HepG2 (cell line): Measurements from ENCODE around the gene TTLL1. TPM values are rescaled to one million over a fixed set of nuclear protein-coding genes. Genes with fewer than 3 reads are reported as not detected.
A peak's percentile ranks its signal among the peaks of the same experiment; 100 is the strongest.

Experiments used
- ATAC-seq: fragments of 200-7000 bp; cut with Tn5 transposase; 3 replicates; pipeline ENCODE4 v1.9.1; 2020; ENCODE audit warnings: mild to moderate bottlenecking, moderate library complexity
- BruUV-seq: library from RNA; stranded (reverse); fragments of 400-500 nt; replicated peaks from 2 replicates; lab custom pipeline; 2021; lab: Mats Ljungman, UMichigan
- CTCF ChIA-PET: fragments of 300-600 bp; formaldehyde crosslinking; extraction: SDS; loops from one replicate; lab custom pipeline; 2021; ENCODE audit warnings: low total read pairs, inconsistent platforms, low intra/inter-chr PET ratio; lab: Yijun Ruan, JAX
- POLR2A ChIA-PET: fragments of 350-600 bp; sonication (Branson Sonifier 250); formaldehyde crosslinking; loops from one replicate; lab custom pipeline; 2020; ENCODE audit warnings: antibody characterized with exemption, inconsistent platforms; lab: Yijun Ruan, JAX
- DNase-seq: peaks from one replicate; pipeline ENCODE4 v3.0.0-alpha.2; 2015; ENCODE audit warnings: low spot score
- FAIRE-seq: peaks from 3 replicates; lab custom pipeline; 2011; peaks lifted over from hg19 to GRCh38; lab: Jason Lieb, UNC
- H2AFZ ChIP-seq: one replicate; pipeline ENCODE4 v1.6.1; 2011; ENCODE audit warnings: low read length, inconsistent platforms
- H3K27ac ChIP-seq: fragments of 300-600 bp; 3 replicates; pipeline ENCODE4 v1.8.0; 2011; ENCODE audit warnings: mixed run types, mild to moderate bottlenecking, mixed read lengths, low read length, inconsistent platforms; ENCODE audit not compliant: insufficient read depth; ENCODE audit errors: extremely low read length
- H3K27me3 ChIP-seq, 2 experiments: fragments of 200-600 bp in 1 of 2; 2 replicates in 1 of 2; 3 replicates in 1 of 2; pipeline versions ENCODE4 v1.6.0 to v1.8.0; 2011; ENCODE audit warnings: low read length in 2 of 2, mild to moderate bottlenecking in 2 of 2, moderate library complexity in 2 of 2, inconsistent platforms in 1 of 2; ENCODE audit not compliant: insufficient read depth in 2 of 2, control insufficient read depth in 1 of 2
- H3K36me3 ChIP-seq, 2 experiments: fragments of 200-600 bp in 1 of 2; replicated peaks in 1 of 2; 2 replicates in 1 of 2; 3 replicates in 1 of 2; pipeline versions ENCODE4 v1.5.1 to v1.8.0; 2011; ENCODE audit warnings: low read length in 2 of 2, inconsistent platforms in 1 of 2; ENCODE audit not compliant: insufficient read depth in 2 of 2, control insufficient read depth in 1 of 2
- H3K4me1 ChIP-seq: 2 replicates; pipeline ENCODE4 v1.5.1; 2012; ENCODE audit warnings: low read length, inconsistent platforms; ENCODE audit not compliant: insufficient read depth
- H3K4me2 ChIP-seq: 2 replicates; pipeline ENCODE4 v1.6.0; 2011; ENCODE audit warnings: low read depth, low read length, inconsistent platforms
- H3K4me3 ChIP-seq, 3 experiments: fragments of 200-600 bp in 1 of 3; sonication (generic), shearing (Covaris generic) in 1 of 3; replicated peaks in 1 of 3; 2 replicates each; pipeline ENCODE4 v1.5.1; 2011 to 2016; ENCODE audit warnings: low read length in 3 of 3, inconsistent platforms in 2 of 3, low read depth in 2 of 3, mild to moderate bottlenecking in 2 of 3, control low read depth in 1 of 3, mixed read lengths in 1 of 3; ENCODE audit not compliant: insufficient read depth in 1 of 3
- H3K79me2 ChIP-seq: one replicate; pipeline ENCODE4 v1.6.1; 2011; ENCODE audit warnings: low read length, inconsistent platforms; ENCODE audit not compliant: insufficient read depth
- H3K9ac ChIP-seq: 2 replicates; pipeline ENCODE4 v1.6.0; 2011; ENCODE audit warnings: mild to moderate bottlenecking, low read depth, low read length, inconsistent platforms; ENCODE audit not compliant: insufficient read depth
- H3K9me3 ChIP-seq: 2 replicates; pipeline ENCODE4 v1.5.1; 2012; ENCODE audit warnings: mild to moderate bottlenecking, low read length
- H4K20me1 ChIP-seq: 2 replicates; pipeline ENCODE4 v1.6.0; 2011; ENCODE audit warnings: inconsistent platforms, mild to moderate bottlenecking, low read length, moderate library complexity; ENCODE audit not compliant: insufficient read depth
- ATF1 ChIP-seq: IDR thresholded peaks from 2 replicates; pipeline ENCODE4 v1.6.1; 2016; ENCODE audit warnings: mild to moderate bottlenecking, control low read depth
- CCDC6 ChIP-seq: sonication (generic); formaldehyde crosslinking; IDR thresholded peaks from 2 replicates; pipeline ENCODE4 v1.8.1; 2022; ENCODE audit warnings: mild to moderate bottlenecking, missing genetic modification reagents, moderate library complexity
- FOXJ3 ChIP-seq: sonication (generic); formaldehyde crosslinking; IDR thresholded peaks from 2 replicates; pipeline ENCODE4 v1.4.0; 2020; ENCODE audit warnings: missing genetic modification reagents, mild to moderate bottlenecking, borderline replicate concordance
- HDAC1 ChIP-seq: sonication (generic); formaldehyde crosslinking; IDR thresholded peaks from 2 replicates; pipeline ENCODE4 v1.5.1; 2020; ENCODE audit warnings: mild to moderate bottlenecking, missing genetic modification reagents
- HNRNPUL1 ChIP-seq: fragments of 200-400 bp; formaldehyde crosslinking; IDR thresholded peaks from 2 replicates; pipeline ENCODE4 v1.6.1; 2017; ENCODE audit warnings: low read depth, mild to moderate bottlenecking, low read length, moderate library complexity
- HOXA9 ChIP-seq: sonication (generic); formaldehyde crosslinking; IDR thresholded peaks from 2 replicates; pipeline ENCODE4 v1.8.1; 2022; ENCODE audit warnings: missing genetic modification reagents, mild to moderate bottlenecking, moderate library complexity, borderline replicate concordance
- KAT7 ChIP-seq: IDR thresholded peaks from 2 replicates; pipeline ENCODE4 v1.6.1; 2018; ENCODE audit warnings: borderline replicate concordance, missing compliant biosample characterization
- MTF1 ChIP-seq: sonication (generic); formaldehyde crosslinking; IDR thresholded peaks from 2 replicates; pipeline ENCODE4 v1.5.0; 2020; ENCODE audit warnings: missing genetic modification reagents
- REXO4 ChIP-seq: sonication (generic); formaldehyde crosslinking; IDR thresholded peaks from 2 replicates; pipeline ENCODE4 v1.8.0; 2022; ENCODE audit warnings: missing genetic modification reagents, mild to moderate bottlenecking, borderline replicate concordance
- SETDB1 ChIP-seq: sonication (generic); formaldehyde crosslinking; IDR thresholded peaks from 2 replicates; pipeline ENCODE4 v1.5.1; 2020; ENCODE audit warnings: missing genetic modification reagents, mild to moderate bottlenecking, borderline replicate concordance
- ZNF10 ChIP-seq: sonication (generic); formaldehyde crosslinking; IDR thresholded peaks from 2 replicates; pipeline ENCODE4 v1.4.0; 2020; ENCODE audit warnings: mild to moderate bottlenecking, low read depth, missing genetic modification reagents, borderline replicate concordance
- ZNF20 ChIP-seq: sonication (generic); formaldehyde crosslinking; IDR thresholded peaks from 2 replicates; pipeline ENCODE4 v1.4.0; 2020; ENCODE audit warnings: mild to moderate bottlenecking, moderate library complexity, missing genetic modification reagents
- ZNF484 ChIP-seq: sonication (generic); formaldehyde crosslinking; IDR thresholded peaks from 2 replicates; pipeline ENCODE4 v1.5.1; 2020; ENCODE audit warnings: mild to moderate bottlenecking, low read depth, missing genetic modification reagents, borderline replicate concordance
- ZSCAN30 ChIP-seq: sonication (generic); formaldehyde crosslinking; IDR thresholded peaks from 2 replicates; pipeline ENCODE4 v1.5.0; 2020; ENCODE audit warnings: mild to moderate bottlenecking, missing genetic modification reagents
- WGBS: methylation state at CpG from one replicate; pipeline ENCODE4 v1.1.6; 2017; ENCODE audit warnings: low lambda C conversion rate; 5-methylcytosine and 5-hydroxymethylcytosine counted together
- in situ Hi-C: cut with HindIII; loops from 2 replicates; pipeline ENCODE4 v1.10.0; 2017; ENCODE audit warnings: low pct_unique_long_range_greater_than_20kb; ENCODE audit not compliant: extremely low pct_ligation_motif_present
- intact Hi-C: fragments of 100-400 bp; cut with micrococcal nuclease; formaldehyde crosslinking; loops from one replicate; pipeline ENCODE4 v1.10.0; 2022; ENCODE audit not compliant: unreplicated experiment
- polyA plus RNA-seq, 8 experiments: library from polyadenylated mRNA; depleted of rRNA in 3 of 8; stranded (reverse) in 7 of 8; unstranded in 1 of 8; fragments of >200 nt; fragmentation: Illumina TruSeq in 4 of 8; extraction: Trizol in 4 of 8; gene quantifications; 2 replicates each; pipeline versions ENCODE4 v1.2.1 to v1.2.3, GENCODE V29; 2011 to 2016; ENCODE audit warnings: low read depth in 4 of 8, missing spikeins in 1 of 8, mixed read lengths in 1 of 8; ENCODE audit not compliant: insufficient read depth in 1 of 8
- total RNA-seq, 5 experiments: library from RNA; depleted of rRNA; stranded (reverse); fragments of >200 nt; fragmentation: Illumina TruSeq; extraction: Trizol; gene quantifications; 2 replicates each; pipeline ENCODE4 v1.2.3, GENCODE V29; 2016; ENCODE audit warnings: low read depth in 1 of 5
- TF ChIP-seq, protein P1 (sequence below): IDR thresholded peaks from 2 replicates; pipeline ENCODE4 v1.6.1; 2016
- TF ChIP-seq, protein P2 (sequence below): sonication (generic); formaldehyde crosslinking; IDR thresholded peaks from 2 replicates; pipeline ENCODE4 v1.5.0; 2020; ENCODE audit warnings: mild to moderate bottlenecking, missing genetic modification reagents

The TTLL1 gene
- total and polyA plus RNA-seq, 2 of the 13 experiments (the other 11 are each of a cell fraction or from before 2014, with no cell fraction given): 1.6 to 5.3 TPM

- FAIRE-seq: no peak
- WGBS: 71% methylated on average over 8 of the region's 17 CpGs
- Histone ChIP-seq H3K4me1 (peaks cover 31% of the 10 kb centered on the region), H4K20me1 (no peaks in the 10 kb centered on the region), H3K4me2 (peak overlapping the region; percentile 19; the same call in 1 of the 2 replicates), H3K36me3 (peaks cover 0 to 7% of the 10 kb centered on the region in 2 experiments; a peak in 2 of 5 replicates), H3K9ac (no peak overlapping the region), H3K4me3 (no peak overlapping the region; a peak in 1 of 6 replicates), H3K79me2 (no peaks in the 10 kb centered on the region), H2AFZ (no peak overlapping the region), H3K9me3 (no peaks in the 10 kb centered on the region), H3K27ac (no peak overlapping the region), H3K27me3 (no peaks in the 10 kb centered on the region)
- DNase-seq: no peak
- in situ Hi-C loops (no loop called here), intact Hi-C loops (loop anchor here (2.0 to 5.0 kb wide), 2 partner anchors 17 to 35 kb away; partner anchors contain the start of gene BIK)
- POLR2A ChIA-PET: interaction anchor here (0.8 to 2.0 kb wide), 4 partner anchors 15 to 60 kb away, joined by 3 to 13 read pairs (median 4); partner anchors contain the start of genes MCAT and TTLL12
- ATAC-seq: no peak
- BruUV-seq: TSS peak; percentile 69
- CTCF ChIA-PET: no interaction called here
- TF ChIP-seq SETDB1 (CRISPR knock-in tag) (no peak), HNRNPUL1 (no peak), ZSCAN30 (CRISPR knock-in tag) (no peak), ZNF10 (CRISPR knock-in tag) (no peak), ATF1 (no peak), HOXA9 (CRISPR knock-in tag) (no peak), ZNF20 (no peak), MTF1 (CRISPR knock-in tag) (no peak), FOXJ3 (CRISPR knock-in tag) (no peak), ZNF484 (CRISPR knock-in tag) (no peak), HDAC1 (no peak), KAT7 (CRISPR knock-in tag) (no peak), REXO4 (CRISPR knock-in tag) (no peak), CCDC6 (CRISPR knock-in tag) (no peak)
- TF ChIP-seq, protein P1, sequence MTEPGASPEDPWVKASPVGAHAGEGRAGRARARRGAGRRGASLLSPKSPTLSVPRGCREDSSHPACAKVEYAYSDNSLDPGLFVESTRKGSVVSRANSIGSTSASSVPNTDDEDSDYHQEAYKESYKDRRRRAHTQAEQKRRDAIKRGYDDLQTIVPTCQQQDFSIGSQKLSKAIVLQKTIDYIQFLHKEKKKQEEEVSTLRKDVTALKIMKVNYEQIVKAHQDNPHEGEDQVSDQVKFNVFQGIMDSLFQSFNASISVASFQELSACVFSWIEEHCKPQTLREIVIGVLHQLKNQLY (CRISPR knock-in tag): no peak
- TF ChIP-seq, protein P2, sequence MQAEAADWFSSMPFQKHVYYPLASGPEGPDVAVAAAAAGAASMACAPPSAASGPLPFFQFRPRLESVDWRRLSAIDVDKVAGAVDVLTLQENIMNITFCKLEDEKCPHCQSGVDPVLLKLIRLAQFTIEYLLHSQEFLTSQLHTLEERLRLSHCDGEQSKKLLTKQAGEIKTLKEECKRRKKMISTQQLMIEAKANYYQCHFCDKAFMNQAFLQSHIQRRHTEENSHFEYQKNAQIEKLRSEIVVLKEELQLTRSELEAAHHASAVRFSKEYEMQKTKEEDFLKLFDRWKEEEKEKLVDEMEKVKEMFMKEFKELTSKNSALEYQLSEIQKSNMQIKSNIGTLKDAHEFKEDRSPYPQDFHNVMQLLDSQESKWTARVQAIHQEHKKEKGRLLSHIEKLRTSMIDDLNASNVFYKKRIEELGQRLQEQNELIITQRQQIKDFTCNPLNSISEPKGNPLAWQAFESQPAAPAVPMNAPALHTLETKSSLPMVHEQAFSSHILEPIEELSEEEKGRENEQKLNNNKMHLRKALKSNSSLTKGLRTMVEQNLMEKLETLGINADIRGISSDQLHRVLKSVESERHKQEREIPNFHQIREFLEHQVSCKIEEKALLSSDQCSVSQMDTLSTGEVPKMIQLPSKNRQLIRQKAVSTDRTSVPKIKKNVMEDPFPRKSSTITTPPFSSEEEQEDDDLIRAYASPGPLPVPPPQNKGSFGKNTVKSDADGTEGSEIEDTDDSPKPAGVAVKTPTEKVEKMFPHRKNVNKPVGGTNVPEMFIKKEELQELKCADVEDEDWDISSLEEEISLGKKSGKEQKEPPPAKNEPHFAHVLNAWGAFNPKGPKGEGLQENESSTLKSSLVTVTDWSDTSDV: no peak
Observed at GRCh38 chr22:43127166-43127908, 38.1 kb upstream of the TTLL1 start.
